Subcutaneous abdominal adipose tissue (tissue), 5 donors: ENCODE results near the gene TMPRSS13.

Experiments
- H3K27ac ChIP-seq: one replicate; pipeline ENCODE4 v1.7.0; 2013; ENCODE audit warnings: low read depth, mild to moderate bottlenecking, inconsistent platforms, low read length, moderate library complexity
- H3K27me3 ChIP-seq, 5 donors: one replicate each; pipeline ENCODE4 v1.7.0; 2013; ENCODE audit warnings: low read length in 5 of 5, inconsistent platforms in 1 of 5; ENCODE audit not compliant: control insufficient read depth in 5 of 5, insufficient read depth in 4 of 5
- H3K36me3 ChIP-seq, 5 donors: one replicate each; pipeline ENCODE4 v1.7.0; 2013; ENCODE audit warnings: low read length in 5 of 5; ENCODE audit not compliant: control insufficient read depth in 5 of 5, insufficient read depth in 5 of 5
- H3K4me1 ChIP-seq, 5 donors: one replicate each; pipeline ENCODE4 v1.7.0; 2013; ENCODE audit warnings: low read length in 5 of 5, mild to moderate bottlenecking in 3 of 5, moderate library complexity in 1 of 5; ENCODE audit not compliant: control insufficient read depth in 5 of 5, insufficient read depth in 5 of 5
- H3K4me3 ChIP-seq, 5 donors: one replicate each; pipeline ENCODE4 v1.7.0; 2013; ENCODE audit warnings: low read length in 5 of 5, low read depth in 1 of 5
- H3K9ac ChIP-seq, 5 donors: one replicate each; pipeline ENCODE4 v1.7.0; 2013; ENCODE audit warnings: low read length in 5 of 5, mild to moderate bottlenecking in 4 of 5, moderate library complexity in 3 of 5
- H3K9me3 ChIP-seq, 5 donors: one replicate each; pipeline ENCODE4 v1.7.0; 2013; ENCODE audit warnings: low read length in 5 of 5; ENCODE audit not compliant: control insufficient read depth in 5 of 5
- donor health status: healthy.
- donor health status: healthy.
- donor health status: healthy.
- donor health status: healthy.
- donor health status: healthy.

TMPRSS13 gene

DNA sequence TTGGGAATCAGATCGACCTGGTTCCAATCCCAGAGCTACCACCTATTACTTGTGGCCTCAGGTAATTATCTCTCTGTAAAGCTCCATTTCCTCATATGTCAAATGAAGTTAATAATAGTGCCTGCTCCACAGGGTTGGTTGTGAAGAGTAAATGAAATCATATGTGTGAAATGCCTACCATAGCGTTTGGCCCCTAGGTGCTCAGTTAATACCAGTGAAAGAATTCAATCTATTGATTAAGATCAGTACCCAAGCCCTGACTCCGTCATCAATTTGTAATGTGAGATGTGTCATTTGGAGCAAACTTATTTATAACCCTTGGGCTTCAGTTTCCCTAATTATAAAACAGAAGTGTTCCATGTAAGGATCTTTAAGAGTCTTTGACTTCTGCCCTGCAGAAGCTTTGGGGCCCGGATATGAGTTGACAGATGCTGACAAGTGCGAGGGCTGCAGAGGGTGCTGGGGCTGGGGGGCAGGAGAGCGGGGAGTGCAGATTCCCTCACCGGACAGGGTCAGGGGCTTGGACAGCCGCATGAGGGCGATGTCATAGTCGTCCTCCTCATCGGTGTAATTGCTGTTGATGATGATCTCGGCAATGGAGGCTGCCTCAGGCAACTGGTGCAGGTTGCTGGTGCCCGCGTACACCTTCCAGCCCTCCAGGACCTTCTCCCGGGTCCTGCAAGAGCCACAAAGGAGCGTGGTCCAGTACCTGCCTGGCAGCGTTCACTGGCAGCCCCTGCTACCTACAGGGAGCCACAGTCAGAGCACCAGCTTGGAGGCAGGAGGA is 20.9 kb downstream of the TMPRSS13 start:
- Histone ChIP-seq H3K9ac (no peak overlapping the region), H3K27me3 (peaks cover 0 to 16% (median 2%) of the 10 kb centered on the region in 5 donors), H3K4me1 (peaks cover 0 to 23% (median 0%) of the 10 kb centered on the region in 5 donors), H3K4me3 (no peak overlapping the region), H3K9me3 (no peaks in the 10 kb centered on the region), H3K27ac (peak overlapping the region; percentile 17), H3K36me3 (no peaks in the 10 kb centered on the region)

DNA sequence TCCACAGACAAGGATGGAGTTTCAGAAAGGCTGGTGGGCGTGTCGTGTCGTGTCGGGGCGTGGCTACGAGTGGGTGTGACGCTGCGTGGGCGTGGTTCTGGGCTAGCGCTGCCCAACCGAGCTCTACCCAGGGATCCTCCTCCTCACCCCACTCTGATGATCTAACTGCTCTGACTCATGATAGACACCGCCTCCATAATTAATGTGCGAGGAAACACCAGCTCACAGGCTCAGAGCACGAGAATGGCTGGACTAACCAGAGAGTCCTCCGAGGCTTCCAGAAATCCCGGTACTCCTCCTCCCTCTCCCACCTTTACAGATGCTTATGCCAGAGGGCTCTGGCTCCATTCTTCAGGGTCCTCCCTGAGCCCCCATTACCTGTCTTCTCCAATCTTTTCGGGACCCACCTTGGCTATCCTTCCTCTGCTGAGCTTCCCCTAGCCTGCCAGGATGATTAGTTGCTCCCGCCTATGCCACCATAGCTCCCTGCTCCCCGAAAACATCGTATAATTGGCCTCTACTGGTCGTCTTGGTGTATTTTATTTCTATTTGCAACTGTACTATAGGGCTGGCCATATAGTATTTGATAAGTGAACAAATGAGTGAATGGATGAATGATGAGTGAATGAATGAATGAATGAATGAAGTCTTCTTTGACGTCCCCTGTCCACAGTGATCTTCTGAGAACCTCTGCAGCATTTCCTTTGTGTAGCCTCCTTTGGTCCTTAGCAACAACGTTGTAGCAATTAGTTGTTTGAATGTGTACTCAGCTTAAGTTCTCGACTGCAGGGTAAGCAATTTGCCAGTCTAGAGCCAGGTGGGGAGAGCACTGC is 21.7 kb downstream of the TMPRSS13 start:
- no peaks in the 10 kb centered on the region for H3K9me3 ChIP-seq
- peaks cover 0 to 13% (median 2%) of the 10 kb centered on the region in 5 donors for H3K27me3 ChIP-seq
- H3K36me3 ChIP-seq: no peaks in the 10 kb centered on the region
- H3K4me1 ChIP-seq: peaks cover 0 to 23% (median 0%) of the 10 kb centered on the region in 5 donors
- peak overlapping the region; percentile 17 for H3K27ac ChIP-seq
- no peak overlapping the region for H3K9ac ChIP-seq
- peak overlapping the region in 1 of 5 donors; percentile 27 for H3K4me3 ChIP-seq

DNA sequence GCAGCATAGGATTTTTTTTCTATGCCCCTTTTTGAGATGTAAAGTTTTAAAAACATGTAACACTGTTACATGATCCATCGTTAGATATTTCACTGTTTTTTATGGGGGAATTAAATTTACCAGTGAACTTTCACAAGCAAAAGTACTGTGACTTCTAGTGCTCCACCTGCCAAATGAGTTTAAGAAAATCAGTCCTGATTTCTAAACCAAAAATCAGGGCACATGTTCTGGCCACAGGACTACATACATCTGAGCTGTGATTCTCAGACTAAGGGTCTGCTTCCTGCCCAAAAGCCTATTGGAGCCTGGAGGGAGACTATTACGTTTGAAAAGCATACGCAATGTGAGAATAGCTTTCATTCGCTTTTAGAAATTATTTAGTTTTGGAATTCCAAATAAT is 22.5 kb downstream of the TMPRSS13 start:
- H3K27ac ChIP-seq: no peak overlapping the region
- no peak overlapping the region for H3K9ac ChIP-seq
- H3K9me3 ChIP-seq: no peaks in the 10 kb centered on the region
- H3K36me3 ChIP-seq: no peaks in the 10 kb centered on the region
- peaks cover 0 to 13% (median under 1%) of the 10 kb centered on the region in 5 donors for H3K27me3 ChIP-seq
- no peak overlapping the region for H3K4me3 ChIP-seq
- H3K4me1 ChIP-seq: peaks cover 0 to 23% (median 0%) of the 10 kb centered on the region in 5 donors

DNA sequence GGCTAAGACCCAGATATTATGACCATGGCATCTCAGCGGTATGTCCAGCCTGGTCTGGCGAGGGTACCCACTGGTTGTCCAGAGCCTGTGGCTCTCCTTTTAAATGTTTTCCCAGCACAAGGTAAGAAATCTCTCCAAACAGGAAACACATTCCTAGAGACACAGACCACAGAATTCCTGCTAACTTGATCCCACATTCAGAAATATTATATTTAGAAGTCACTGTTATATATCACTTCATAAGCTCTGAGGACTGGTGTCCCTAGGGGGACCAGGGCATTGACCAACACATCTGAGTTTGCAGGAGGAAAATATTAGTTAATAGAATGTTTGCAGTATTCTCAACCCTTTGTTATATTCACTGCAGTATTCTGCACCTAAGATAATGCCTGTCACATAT is 23.1 kb downstream of the TMPRSS13 start:
- peaks cover 0 to 12% (median 0%) of the 10 kb centered on the region in 5 donors for H3K27me3 ChIP-seq
- no peak overlapping the region for H3K9ac ChIP-seq
- H3K4me1 ChIP-seq: peaks cover 0 to 23% (median 0%) of the 10 kb centered on the region in 5 donors
- no peak overlapping the region for H3K4me3 ChIP-seq
- H3K9me3 ChIP-seq: no peaks in the 10 kb centered on the region
- no peaks in the 10 kb centered on the region for H3K36me3 ChIP-seq
- no peak overlapping the region for H3K27ac ChIP-seq

DNA sequence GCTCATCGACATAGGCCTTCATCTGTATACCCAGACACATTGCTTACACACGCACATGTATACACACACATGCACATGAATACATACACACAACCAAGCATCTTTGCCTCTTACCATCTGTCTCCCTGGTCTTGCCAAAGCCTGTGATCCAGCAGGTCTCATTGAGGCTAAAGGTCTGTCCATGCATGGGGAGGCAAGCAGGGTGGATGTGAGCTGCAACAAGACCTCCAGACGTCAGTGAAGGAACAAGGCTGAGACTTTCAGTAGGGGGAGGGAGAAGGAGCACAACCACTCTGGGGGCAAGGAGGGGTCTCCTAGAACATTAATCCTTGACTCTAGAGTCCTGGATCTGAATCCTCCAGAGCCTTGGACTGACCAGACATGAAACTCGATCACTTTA is 23.7 kb downstream of the TMPRSS13 start:
- Histone ChIP-seq H3K4me3 (no peak overlapping the region), H3K36me3 (no peaks in the 10 kb centered on the region), H3K4me1 (peaks cover 0 to 20% (median 0%) of the 10 kb centered on the region in 5 donors), H3K9me3 (no peaks in the 10 kb centered on the region), H3K9ac (no peak overlapping the region), H3K27me3 (peaks cover 0 to 8% (median 0%) of the 10 kb centered on the region in 5 donors), H3K27ac (no peak overlapping the region)

DNA sequence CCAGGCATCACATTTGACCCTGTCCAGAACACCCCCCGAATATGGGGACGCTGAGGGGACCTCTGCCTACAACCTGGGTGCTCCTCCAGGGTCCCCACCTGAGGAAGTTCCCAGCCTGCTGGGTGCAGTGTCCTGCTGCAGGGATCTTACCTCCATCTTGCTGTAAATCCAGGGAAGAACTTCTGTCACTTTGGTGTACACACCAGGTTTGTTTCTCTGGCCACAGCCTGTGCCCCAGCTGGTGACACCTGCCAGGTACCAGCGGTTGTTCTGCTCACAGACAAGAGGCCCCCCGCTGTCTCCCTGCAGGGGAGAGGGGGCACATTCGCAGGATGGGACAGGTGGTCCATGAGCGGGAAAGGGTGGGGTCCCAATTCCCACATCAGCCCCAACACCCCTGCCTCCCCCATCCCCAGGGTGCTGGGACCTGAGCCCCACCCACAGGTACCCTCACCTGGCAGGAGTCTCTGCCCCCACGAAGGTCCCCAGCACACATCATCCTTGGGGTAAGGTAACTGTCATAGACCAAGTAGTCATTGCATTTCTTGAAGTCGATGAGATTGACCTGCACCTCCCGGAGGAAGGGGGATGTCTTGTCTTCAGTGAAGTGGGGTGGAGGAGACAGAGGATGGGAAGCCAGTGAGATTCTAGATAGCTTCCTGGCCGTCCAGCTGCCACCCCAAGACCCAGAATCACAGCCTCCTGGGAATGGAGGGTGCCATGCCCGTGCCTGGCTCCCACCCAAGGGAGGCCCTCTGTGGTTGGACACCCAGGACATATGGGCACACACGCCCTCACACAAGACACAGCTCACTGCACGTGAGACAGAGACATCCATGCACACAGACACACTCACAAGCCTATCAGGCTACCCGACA is 25.5 kb downstream of the TMPRSS13 start:
- peaks cover 0 to 22% (median 2%) of the 10 kb centered on the region in 5 donors for H3K4me1 ChIP-seq
- no peak overlapping the region for H3K9ac ChIP-seq
- H3K9me3 ChIP-seq: no peaks in the 10 kb centered on the region
- H3K36me3 ChIP-seq: no peaks in the 10 kb centered on the region
- peaks cover 0 to 8% (median 0%) of the 10 kb centered on the region in 5 donors for H3K27me3 ChIP-seq
- no peak overlapping the region for H3K27ac ChIP-seq
- H3K4me3 ChIP-seq: no peak overlapping the region

DNA sequence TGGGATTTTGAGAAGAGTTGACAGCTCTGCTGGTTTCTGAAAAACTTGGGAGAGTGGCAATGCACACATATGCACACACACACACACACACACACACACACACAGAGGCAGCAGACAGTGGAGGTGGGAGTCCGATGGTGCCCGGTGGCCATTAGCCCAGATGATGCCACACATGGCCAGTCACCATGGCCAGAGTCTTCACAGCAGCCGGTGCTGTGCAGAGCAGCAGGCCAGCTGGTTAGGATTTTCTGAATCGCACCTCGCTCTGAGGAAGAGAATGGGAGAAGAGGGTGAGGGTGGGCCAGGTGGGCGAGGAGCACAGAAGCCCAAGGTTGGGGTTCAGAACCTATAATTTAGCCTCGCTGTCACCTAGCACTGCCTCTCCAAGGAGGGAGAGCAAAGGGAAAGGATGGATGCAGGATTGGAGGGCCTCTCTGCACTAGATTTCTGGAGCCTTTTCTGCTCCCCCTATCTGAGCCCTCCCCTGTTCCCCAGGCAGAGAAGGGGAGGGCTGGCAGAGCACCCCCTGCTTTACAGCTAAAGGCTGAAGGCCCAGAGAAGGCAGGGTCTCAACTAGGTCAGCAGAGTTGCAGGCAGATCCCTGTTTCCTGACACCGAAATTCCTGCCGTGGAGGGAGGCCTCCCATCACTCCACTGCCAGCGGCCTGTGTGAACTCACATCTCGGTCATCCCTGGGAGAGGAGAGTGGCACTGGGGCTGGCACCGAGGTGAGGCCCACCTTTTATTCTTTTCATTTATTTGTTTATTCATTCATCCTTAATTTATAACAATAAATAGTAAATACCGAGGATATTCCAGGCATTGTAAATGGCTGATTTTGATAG is 27.0 kb downstream of the TMPRSS13 start:
- Histone ChIP-seq H3K36me3 (no peaks in the 10 kb centered on the region), H3K9me3 (no peaks in the 10 kb centered on the region), H3K27ac (no peak overlapping the region), H3K9ac (no peak overlapping the region), H3K27me3 (peaks cover 0 to 3% (median 2%) of the 10 kb centered on the region in 5 donors), H3K4me3 (no peak overlapping the region), H3K4me1 (peaks cover 0 to 9% (median 2%) of the 10 kb centered on the region in 5 donors)

DNA sequence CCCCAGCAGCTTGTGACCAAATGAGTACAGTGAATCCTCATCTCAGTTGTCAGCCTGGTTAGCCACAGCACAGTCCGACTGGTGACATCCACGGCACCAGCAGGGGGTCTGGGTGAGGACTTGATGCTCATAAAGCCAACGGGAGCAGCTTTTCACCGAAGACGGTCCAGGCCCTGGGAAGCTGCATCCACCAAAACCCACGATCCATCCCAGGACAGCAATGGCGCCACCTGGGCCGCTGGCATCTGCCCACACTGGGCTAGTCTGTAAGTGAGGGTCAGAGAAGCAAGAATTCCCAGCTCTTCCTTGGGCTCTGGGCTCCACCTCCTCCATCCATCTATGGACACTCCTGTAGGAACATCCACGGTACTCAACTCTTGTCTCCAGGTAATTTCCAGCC is 27.6 kb downstream of the TMPRSS13 start:
- Histone ChIP-seq H3K27me3 (peaks cover 0 to 5% (median 3%) of the 10 kb centered on the region in 5 donors), H3K9ac (no peak overlapping the region), H3K36me3 (no peaks in the 10 kb centered on the region), H3K4me1 (peaks cover 0 to 9% (median 2%) of the 10 kb centered on the region in 5 donors), H3K9me3 (no peaks in the 10 kb centered on the region), H3K27ac (no peak overlapping the region), H3K4me3 (no peak overlapping the region)
